Fibroblast of lung (primary cell): Measurements from ENCODE around the gene ADAMTS19.

Experiments used
- CTCF ChIP-seq, 2 donors: IDR thresholded peaks in 1 of 2; conservative IDR thresholded peaks in 1 of 2; 1 replicate in 1 of 2; 2 replicates in 1 of 2; pipeline ENCODE4 v1.5.1; 2011 to 2012; ENCODE audit warnings: low read length in 2 of 2, control low read depth in 1 of 2, inconsistent platforms in 1 of 2, low read depth in 1 of 2, mild to moderate bottlenecking in 1 of 2
- EZH2 ChIP-seq: IDR thresholded peaks from 2 replicates; pipeline ENCODE4 v1.5.1; 2012; ENCODE audit warnings: low read length, control low read depth, mild to moderate bottlenecking; ENCODE audit errors: missing control alignments

- TF ChIP-seq CTCF (conservative IDR thresholded peaks at IDR 0.05 in 1 of 2, IDR thresholded peaks at IDR 0.05 in 1 of 2; ENCODE audit: low read depth in 1 of 2, low read length in 2 of 2) = no peak
- no peak for TF ChIP-seq EZH2
Observed at GRCh38 chr5:129746876-129747275, 286.8 kb downstream of the ADAMTS19 start.
